Neural progenitor cell (in vitro differentiated cells): Measurements from ENCODE around the gene RABGAP1. TPM values are rescaled to one million over a fixed set of nuclear protein-coding genes. Genes with fewer than 3 reads are reported as not detected.
A peak's percentile ranks its signal among the peaks of the same experiment; 100 is the strongest.

Source experiments
- DNase-seq: peaks from one replicate; pipeline ENCODE4 v3.0.0-alpha.2; 2016; ENCODE audit warnings: low spot score
- H2AFZ ChIP-seq: fragments of 200-600 bp; sonication (generic); replicated peaks from 2 replicates; pipeline ENCODE4 v1.6.1; 2016; ENCODE audit warnings: antibody characterized with exemption
- H3F3A ChIP-seq: fragments of 200-600 bp; sonication (generic); 2 replicates; pipeline ENCODE4 v1.6.1; 2016; ENCODE audit warnings: antibody characterized with exemption, low read depth
- H3K27ac ChIP-seq: fragments of 200-600 bp; sonication (generic); 2 replicates; pipeline ENCODE4 v1.5.1; 2016; ENCODE audit warnings: mild to moderate bottlenecking
- H3K27me3 ChIP-seq: fragments of 200-600 bp; sonication (generic); 2 replicates; pipeline ENCODE4 v1.6.1; 2016; ENCODE audit warnings: mild to moderate bottlenecking, moderate library complexity
- H3K36me3 ChIP-seq: fragments of 200-600 bp; sonication (generic); 2 replicates; pipeline ENCODE4 v1.5.1; 2016
- H3K4me1 ChIP-seq: fragments of 200-600 bp; sonication (generic); 2 replicates; pipeline ENCODE4 v1.6.1; 2016; ENCODE audit warnings: mixed run types
- H3K4me2 ChIP-seq: fragments of 200-600 bp; sonication (generic); 2 replicates; pipeline ENCODE4 v1.6.1; 2016
- H3K4me3 ChIP-seq: fragments of 200-600 bp; sonication (generic); 2 replicates; pipeline ENCODE4 v1.5.1; 2016
- H3K79me2 ChIP-seq: fragments of 200-600 bp; sonication (generic); 2 replicates; pipeline ENCODE4 v1.6.1; 2016; ENCODE audit warnings: low read depth
- H3K9ac ChIP-seq: fragments of 200-600 bp; sonication (generic); 2 replicates; pipeline ENCODE4 v1.6.1; 2016
- H3K9me3 ChIP-seq: fragments of 200-600 bp; sonication (generic); 2 replicates; pipeline ENCODE4 v1.5.1; 2016; ENCODE audit warnings: low read depth
- H4K20me1 ChIP-seq: fragments of 200-600 bp; sonication (generic); 2 replicates; pipeline ENCODE4 v1.6.1; 2016; ENCODE audit warnings: low read depth
- H3K27ac Mint-ChIP-seq: 3 replicates; pipeline ENCODE4 v1.8.0; 2021; ENCODE audit warnings: mixed read lengths
- H3K27me3 Mint-ChIP-seq: 2 replicates; pipeline ENCODE4 v1.8.0; 2022; ENCODE audit warnings: low read depth, mild to moderate bottlenecking, inconsistent platforms, moderate library complexity, mixed read lengths; ENCODE audit not compliant: insufficient read depth
- H3K36me3 Mint-ChIP-seq: 3 replicates; pipeline ENCODE4 v1.8.0; 2021; ENCODE audit warnings: mixed read lengths
- H3K4me1 Mint-ChIP-seq: 3 replicates; pipeline ENCODE4 v1.8.0; 2021; ENCODE audit warnings: mixed read lengths
- H3K4me3 Mint-ChIP-seq: 3 replicates; pipeline ENCODE4 v1.8.0; 2021; ENCODE audit warnings: mild to moderate bottlenecking, moderate library complexity, mixed read lengths
- H3K9me3 Mint-ChIP-seq: 3 replicates; pipeline ENCODE4 v1.8.0; 2020; ENCODE audit warnings: mixed read lengths
- EZH2 ChIP-seq: fragments of 200-600 bp; sonication (generic); IDR thresholded peaks from 2 replicates; pipeline ENCODE4 v1.6.1; 2017; ENCODE audit warnings: antibody characterized with exemption, mild to moderate bottlenecking, moderate library complexity
- EZH2phosphoT487 ChIP-seq: fragments of 200-600 bp; sonication (generic); IDR thresholded peaks from 2 replicates; pipeline ENCODE4 v1.6.1; 2017; ENCODE audit warnings: antibody characterized with exemption
- total RNA-seq: library from RNA; depleted of rRNA; stranded (reverse); fragments of >200 nt; gene quantifications from 2 replicates; pipeline ENCODE4 v1.2.3, GENCODE V29; 2015; ENCODE audit warnings: low replicate concordance
- TF ChIP-seq, protein P1 (sequence below): fragments of 200-600 bp; sonication (generic); IDR thresholded peaks from 2 replicates; pipeline ENCODE4 v1.5.1; 2017; ENCODE audit warnings: antibody characterized with exemption, mild to moderate bottlenecking

Gene RABGAP1
- total RNA-seq, 1 donor from 2014 or later = 55.2 TPM

DNA sequence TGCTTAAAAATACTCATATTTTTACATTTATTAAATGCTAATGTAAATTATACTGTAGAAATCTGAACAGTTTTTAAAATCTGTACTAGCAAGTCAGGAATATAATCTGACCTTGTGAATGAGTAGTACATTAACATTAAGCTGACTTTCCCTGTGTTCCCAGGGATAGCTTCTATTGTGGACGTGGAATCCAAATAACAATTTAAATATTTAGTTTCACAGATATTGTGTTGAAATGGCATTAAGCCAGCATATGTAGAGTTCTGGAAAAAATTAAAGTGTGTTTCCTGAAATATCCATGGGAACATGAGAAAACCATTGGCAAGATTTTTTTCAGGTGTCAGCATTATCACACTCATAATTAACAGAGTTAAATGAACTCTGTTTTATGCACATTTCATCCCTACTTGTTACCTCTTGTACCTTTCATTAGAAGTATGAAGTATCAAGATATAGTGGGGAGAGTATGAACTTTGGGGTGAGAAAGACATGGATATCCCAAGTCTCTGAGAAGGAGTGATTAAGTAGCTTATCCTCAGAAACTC, 5.7 kb downstream of the RABGAP1 start:
- Histone ChIP-seq H4K20me1 (peaks cover 91% of the 10 kb centered on the region), H3K4me2 (no peak overlapping the region), H3K9me3 (no peaks in the 10 kb centered on the region), H2AFZ (no peak overlapping the region), H3K27me3 (no peaks in the 10 kb centered on the region), H3K4me1 (peaks cover 24% of the 10 kb centered on the region), H3K9ac (no peak overlapping the region), H3K4me3 (no peak overlapping the region), H3K36me3 (no peaks in the 10 kb centered on the region), H3K79me2 (peaks cover 100% of the 10 kb centered on the region), H3K27ac (peak overlapping the region; percentile 74), H3F3A (peaks cover 8% of the 10 kb centered on the region)
- H3K4me1 Mint-ChIP-seq = peaks cover 27% of the 10 kb centered on the region
- H3K27ac Mint-ChIP-seq = no peak overlapping the region
- peaks cover 9% of the 10 kb centered on the region for H3K36me3 Mint-ChIP-seq
- TF ChIP-seq EZH2 (no peak), EZH2phosphoT487 (no peak)
- TF ChIP-seq, protein P1, sequence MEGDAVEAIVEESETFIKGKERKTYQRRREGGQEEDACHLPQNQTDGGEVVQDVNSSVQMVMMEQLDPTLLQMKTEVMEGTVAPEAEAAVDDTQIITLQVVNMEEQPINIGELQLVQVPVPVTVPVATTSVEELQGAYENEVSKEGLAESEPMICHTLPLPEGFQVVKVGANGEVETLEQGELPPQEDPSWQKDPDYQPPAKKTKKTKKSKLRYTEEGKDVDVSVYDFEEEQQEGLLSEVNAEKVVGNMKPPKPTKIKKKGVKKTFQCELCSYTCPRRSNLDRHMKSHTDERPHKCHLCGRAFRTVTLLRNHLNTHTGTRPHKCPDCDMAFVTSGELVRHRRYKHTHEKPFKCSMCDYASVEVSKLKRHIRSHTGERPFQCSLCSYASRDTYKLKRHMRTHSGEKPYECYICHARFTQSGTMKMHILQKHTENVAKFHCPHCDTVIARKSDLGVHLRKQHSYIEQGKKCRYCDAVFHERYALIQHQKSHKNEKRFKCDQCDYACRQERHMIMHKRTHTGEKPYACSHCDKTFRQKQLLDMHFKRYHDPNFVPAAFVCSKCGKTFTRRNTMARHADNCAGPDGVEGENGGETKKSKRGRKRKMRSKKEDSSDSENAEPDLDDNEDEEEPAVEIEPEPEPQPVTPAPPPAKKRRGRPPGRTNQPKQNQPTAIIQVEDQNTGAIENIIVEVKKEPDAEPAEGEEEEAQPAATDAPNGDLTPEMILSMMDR = no peak
- no peak overlapping the region for H3K4me3 Mint-ChIP-seq
- no peaks in the 10 kb centered on the region for H3K27me3 Mint-ChIP-seq
- DNase-seq = no peak
- no peaks in the 10 kb centered on the region for H3K9me3 Mint-ChIP-seq

DNA sequence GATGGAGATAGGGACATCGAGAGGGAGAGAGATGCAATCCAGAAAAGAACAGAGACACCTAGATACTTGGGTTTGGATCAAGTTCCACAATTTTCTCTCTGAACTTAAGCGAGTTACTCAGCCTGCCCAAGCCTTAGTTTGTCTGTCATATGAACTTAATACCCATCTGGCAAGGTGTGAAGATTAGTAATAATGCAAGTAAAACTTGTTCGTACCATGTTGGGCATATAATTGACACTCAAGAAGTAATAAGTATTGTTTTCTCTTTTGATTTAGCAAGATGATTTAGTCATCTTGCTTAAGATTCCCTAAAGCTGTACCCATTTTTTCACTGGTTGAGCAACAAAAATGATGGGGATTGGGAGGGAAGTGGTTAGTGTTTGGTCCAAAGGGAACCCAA, 7.5 kb downstream of the RABGAP1 start:
- Histone ChIP-seq H3K36me3 (no peaks in the 10 kb centered on the region), H3F3A (no peaks in the 10 kb centered on the region), H3K4me3 (no peak overlapping the region), H3K9ac (no peak overlapping the region), H2AFZ (no peak overlapping the region), H3K27me3 (no peaks in the 10 kb centered on the region), H4K20me1 (peaks cover 89% of the 10 kb centered on the region), H3K27ac (peak overlapping the region; percentile 74), H3K9me3 (no peaks in the 10 kb centered on the region), H3K4me1 (peaks cover 17% of the 10 kb centered on the region), H3K79me2 (peaks cover 100% of the 10 kb centered on the region), H3K4me2 (no peak overlapping the region)
- TF ChIP-seq, protein P1 = no peak
- TF ChIP-seq EZH2 (no peak), EZH2phosphoT487 (no peak)
- peaks cover 2% of the 10 kb centered on the region for H3K9me3 Mint-ChIP-seq
- no peak overlapping the region for H3K4me3 Mint-ChIP-seq
- no peaks in the 10 kb centered on the region for H3K27me3 Mint-ChIP-seq
- H3K4me1 Mint-ChIP-seq = peaks cover 18% of the 10 kb centered on the region
- H3K36me3 Mint-ChIP-seq = peaks cover 9% of the 10 kb centered on the region
- DNase-seq = no peak
- peak overlapping the region; percentile 26 for H3K27ac Mint-ChIP-seq

DNA sequence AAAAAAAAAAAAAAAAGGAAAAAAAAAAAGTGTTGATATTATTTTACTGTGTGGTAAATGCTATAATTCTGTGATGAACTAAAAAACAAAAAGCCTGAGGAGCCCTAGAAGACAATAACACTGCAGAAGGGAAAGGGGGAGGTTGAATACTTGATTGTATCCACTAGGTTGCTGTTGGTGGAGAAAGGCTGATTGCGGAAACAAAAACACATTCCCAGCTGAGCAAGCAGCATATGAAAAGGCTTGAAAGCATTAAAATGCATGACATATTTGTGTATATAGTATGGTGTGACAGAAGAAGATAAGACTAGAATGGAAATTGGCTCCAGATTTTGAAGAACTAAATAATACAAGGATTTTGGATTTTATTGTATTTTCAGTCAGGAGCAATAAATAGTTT, 8.9 kb downstream of the RABGAP1 start:
- no peak for DNase-seq
- Mint-ChIP-seq H3K4me1 (peaks cover 18% of the 10 kb centered on the region), H3K4me3 (no peak overlapping the region), H3K27me3 (no peaks in the 10 kb centered on the region), H3K36me3 (peaks cover 9% of the 10 kb centered on the region), H3K9me3 (peaks cover 2% of the 10 kb centered on the region), H3K27ac (no peak overlapping the region)
- Histone ChIP-seq H3K4me1 (peaks cover 17% of the 10 kb centered on the region), H3K4me2 (no peak overlapping the region), H3K9ac (no peak overlapping the region), H4K20me1 (peaks cover 90% of the 10 kb centered on the region), H3K9me3 (no peaks in the 10 kb centered on the region), H2AFZ (no peak overlapping the region), H3K27ac (no peak overlapping the region), H3K36me3 (no peaks in the 10 kb centered on the region), H3K27me3 (no peaks in the 10 kb centered on the region), H3F3A (no peaks in the 10 kb centered on the region), H3K79me2 (peaks cover 100% of the 10 kb centered on the region), H3K4me3 (no peak overlapping the region)
- no peak for TF ChIP-seq EZH2phosphoT487

DNA sequence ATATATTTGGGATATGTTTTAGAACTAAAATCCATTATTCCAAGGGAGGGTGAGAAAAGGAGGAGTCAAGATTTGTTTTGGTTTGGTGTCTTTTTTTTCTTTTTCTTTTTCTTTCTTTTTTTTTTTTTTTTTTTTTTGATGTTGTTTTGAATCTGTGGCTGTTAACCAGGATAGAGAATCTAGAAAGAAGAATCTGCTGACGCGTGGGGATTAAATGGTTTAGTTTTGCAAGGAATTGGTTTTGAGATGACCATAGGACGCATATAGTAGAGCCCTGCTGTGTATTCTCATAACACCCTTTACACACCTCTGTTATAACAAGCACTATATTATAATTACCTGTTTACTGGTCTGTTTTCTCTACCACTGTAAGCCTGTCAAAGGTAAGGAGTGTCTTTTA, 9.4 kb downstream of the RABGAP1 start:
- Mint-ChIP-seq H3K4me3 (no peak overlapping the region), H3K9me3 (peaks cover 2% of the 10 kb centered on the region), H3K27ac (no peak overlapping the region), H3K4me1 (peaks cover 16% of the 10 kb centered on the region), H3K27me3 (no peaks in the 10 kb centered on the region), H3K36me3 (peaks cover 10% of the 10 kb centered on the region)
- Histone ChIP-seq H3K36me3 (no peaks in the 10 kb centered on the region), H3K4me2 (no peak overlapping the region), H3K4me1 (peaks cover 17% of the 10 kb centered on the region), H3K27ac (no peak overlapping the region), H2AFZ (no peak overlapping the region), H3K4me3 (no peak overlapping the region), H3K9me3 (no peaks in the 10 kb centered on the region), H3K79me2 (peaks cover 100% of the 10 kb centered on the region), H3K27me3 (no peaks in the 10 kb centered on the region), H4K20me1 (peaks cover 90% of the 10 kb centered on the region), H3F3A (no peaks in the 10 kb centered on the region), H3K9ac (no peak overlapping the region)
- DNase-seq = no peak
- TF ChIP-seq, protein P1 = no peak
- no peak for TF ChIP-seq EZH2phosphoT487
